Tibial artery (tissue), 4 donors: ENCODE measurements around the gene MCTP1.
"Not testable (repeated sequence)": the region's sequence is repeated elsewhere in the genome, so short reads cannot be mapped to it uniquely, and the experiment has no call there.

ENCODE experiments used
- DNase-seq, 2 donors: peaks; one replicate each; pipeline ENCODE4 v3.0.0-alpha.2; 2019
- H3K27ac ChIP-seq, 2 donors: fragments of 200-600 bp; sonication (generic) in 1 of 2; 1 replicate in 1 of 2; 2 replicates in 1 of 2; pipeline ENCODE4 v1.5.1; 2018 to 2019; ENCODE audit warnings: mild to moderate bottlenecking in 1 of 2
- H3K27me3 ChIP-seq, 2 donors: fragments of 200-600 bp; sonication (generic) in 1 of 2; one replicate each; pipeline versions ENCODE4 v1.5.1 to v1.6.0; 2016 to 2019
- H3K36me3 ChIP-seq, 3 donors: fragments of 200-600 bp; sonication (generic) in 2 of 3; one replicate each; pipeline ENCODE4 v1.5.1; 2016 to 2019; ENCODE audit warnings: mild to moderate bottlenecking in 2 of 3
- H3K4me1 ChIP-seq, 4 donors: fragments of 200-600 bp; sonication (generic) in 2 of 4; 1 replicate in 3 of 4; 2 replicates in 1 of 4; pipeline ENCODE4 v1.5.1; 2016 to 2019
- H3K4me3 ChIP-seq, 2 donors: fragments of 200-600 bp; sonication (generic) in 1 of 2; 1 replicate in 1 of 2; 2 replicates in 1 of 2; pipeline ENCODE4 v1.5.1; 2018 to 2019; ENCODE audit warnings: mild to moderate bottlenecking in 2 of 2
- H3K9me3 ChIP-seq, 3 donors: fragments of 200-600 bp; sonication (generic) in 1 of 3; one replicate each; pipeline ENCODE4 v1.5.1; 2016 to 2019
- CTCF ChIP-seq, 2 experiments: fragments of 200-600 bp in 1 of 2; fragments of 450-650 bp in 1 of 2; IDR thresholded peaks; one replicate each; pipeline ENCODE4 v1.5.1; 2017 to 2019; ENCODE audit warnings: antibody characterized with exemption in 2 of 2, mild to moderate bottlenecking in 1 of 2, moderate library complexity in 1 of 2
- intact Hi-C: fragments of 100-400 bp; cut with DNase I; formaldehyde crosslinking; loops from one replicate; pipeline ENCODE4 v1.15.0; 2023; ENCODE audit warnings: low total_unique reads

The MCTP1 gene

GRCh38 chr5:94849324-94849723 lies 435.6 kb downstream of the MCTP1 start:
- H3K9me3 ChIP-seq = no peaks in the 10 kb centered on the region
- H3K27me3 ChIP-seq = no peaks in the 10 kb centered on the region
- no peak overlapping the region for H3K27ac ChIP-seq
- H3K4me3 ChIP-seq = no peak overlapping the region
- no peaks in the 10 kb centered on the region for H3K36me3 ChIP-seq
- no peak for DNase-seq
- intact Hi-C loops = no loop called here
- H3K4me1 ChIP-seq = no peaks in the 10 kb centered on the region
- TF ChIP-seq CTCF (IDR thresholded peaks at IDR 0.05) = no peak

GRCh38 chr5:94847726-94848125 lies 437.2 kb downstream of the MCTP1 start:
- intact Hi-C loops = no loop called here
- no peaks in the 10 kb centered on the region for H3K27me3 ChIP-seq
- no peak for DNase-seq
- H3K4me1 ChIP-seq = no peaks in the 10 kb centered on the region
- H3K27ac ChIP-seq = no peak overlapping the region
- no peaks in the 10 kb centered on the region for H3K9me3 ChIP-seq
- H3K36me3 ChIP-seq = no peaks in the 10 kb centered on the region
- H3K4me3 ChIP-seq = no peak overlapping the region
- no peak for TF ChIP-seq CTCF (IDR thresholded peaks at IDR 0.05)

GRCh38 chr5:94847019-94847418 lies 437.9 kb downstream of the MCTP1 start:
- no peak overlapping the region for H3K27ac ChIP-seq
- no peak for TF ChIP-seq CTCF (IDR thresholded peaks at IDR 0.05)
- intact Hi-C loops = no loop called here
- H3K36me3 ChIP-seq = no peaks in the 10 kb centered on the region
- no peaks in the 10 kb centered on the region for H3K4me1 ChIP-seq
- H3K9me3 ChIP-seq = no peaks in the 10 kb centered on the region
- no peak for DNase-seq
- H3K4me3 ChIP-seq = no peak overlapping the region
- H3K27me3 ChIP-seq = no peaks in the 10 kb centered on the region

GRCh38 chr5:94845696-94846095 lies 439.2 kb downstream of the MCTP1 start:
- DNase-seq, intact Hi-C loops, H3K4me1 ChIP-seq, H3K4me3 ChIP-seq, H3K27ac ChIP-seq, H3K9me3 ChIP-seq, H3K36me3 ChIP-seq, H3K27me3 ChIP-seq: not testable (repeated sequence)

- Histone ChIP-seq H3K4me3 (no peak overlapping the region), H3K36me3 (no peaks in the 10 kb centered on the region), H3K9me3 (no peaks in the 10 kb centered on the region), H3K27me3 (no peaks in the 10 kb centered on the region), H3K27ac (no peak overlapping the region), H3K4me1 (no peaks in the 10 kb centered on the region)
- no peak for TF ChIP-seq CTCF (IDR thresholded peaks at IDR 0.05)
- no peak for DNase-seq
- intact Hi-C loops = no loop called here
Observed at GRCh38 chr5:94841598-94842322, 443.1 kb downstream of the MCTP1 start.

GRCh38 chr5:94833851-94834250 lies 451.0 kb downstream of the MCTP1 start:
- intact Hi-C loops = no loop called here
- Histone ChIP-seq H3K27ac (no peak overlapping the region), H3K36me3 (no peaks in the 10 kb centered on the region), H3K27me3 (no peaks in the 10 kb centered on the region), H3K4me1 (no peaks in the 10 kb centered on the region), H3K4me3 (no peak overlapping the region), H3K9me3 (no peaks in the 10 kb centered on the region)
- DNase-seq = no peak
- TF ChIP-seq CTCF (IDR thresholded peaks at IDR 0.05) = no peak
